ENCODE data around the gene KIFC1. TPM values are rescaled to one million over a fixed set of nuclear protein-coding genes. Genes with fewer than 3 reads are reported as not detected.
A peak's percentile ranks its signal among the peaks of the same experiment; 100 is the strongest.

The KIFC1 gene
- total RNA-seq, 2 donors from 2014 or later = 0.81 to 0.85 TPM

DNA sequence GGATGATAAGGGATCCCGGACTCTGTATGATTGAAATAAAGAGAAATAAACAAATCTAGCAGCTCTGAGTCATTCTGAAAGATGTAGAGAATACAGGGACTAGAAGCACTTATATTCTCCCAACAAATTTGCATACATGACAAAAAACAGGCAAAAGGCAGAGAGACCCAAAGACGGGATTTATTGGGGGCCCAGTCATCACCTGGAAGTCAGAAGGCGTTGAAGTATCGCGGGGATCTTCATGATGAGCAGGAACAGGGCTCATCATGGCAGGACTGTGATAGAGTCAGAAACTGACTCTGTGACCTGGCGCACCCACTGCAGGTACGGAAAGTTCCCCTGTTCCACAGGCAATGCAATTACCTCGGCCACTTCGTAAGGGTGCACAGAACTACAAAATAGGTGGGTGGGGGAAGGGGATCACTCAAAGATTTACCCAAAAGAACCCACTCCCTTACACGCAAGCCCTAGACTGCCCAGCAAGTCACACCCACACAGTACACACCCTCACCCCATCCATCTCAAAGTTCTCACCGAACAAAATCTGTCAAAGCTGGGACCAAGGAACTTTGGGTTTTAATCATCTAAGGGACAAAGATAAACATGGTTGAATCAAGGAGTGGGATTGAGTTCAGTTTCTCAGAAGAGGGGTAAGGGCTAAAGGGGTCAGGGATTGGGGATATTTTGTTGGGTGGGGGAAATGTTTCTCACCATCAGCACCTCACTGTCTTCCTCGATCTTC, 24.9 kb downstream of the KIFC1 start:
- ATAC-seq (ENCODE audit: insufficient number of reproducible peaks, low FRiP score, low read depth) (no peak), DNase-seq (ENCODE audit: low spot score) (no peak)
- Histone ChIP-seq H3K9me3 (no peaks in the 10 kb centered on the region), H3K27ac (peak overlapping the region; percentile 76 to 91), H3K36me3 (peaks cover 31% of the 10 kb centered on the region), H3K4me1 (ENCODE audit: control insufficient read depth in 1 of 2, low read depth in 2 of 2) (peaks cover 20 to 72% of the 10 kb centered on the region in 2 donors), H3K4me3 (peak overlapping the region; percentile 80), H3K27me3 (replicated peaks; ENCODE audit: insufficient read depth) (no peaks in the 10 kb centered on the region)
- TF ChIP-seq, protein P1, sequence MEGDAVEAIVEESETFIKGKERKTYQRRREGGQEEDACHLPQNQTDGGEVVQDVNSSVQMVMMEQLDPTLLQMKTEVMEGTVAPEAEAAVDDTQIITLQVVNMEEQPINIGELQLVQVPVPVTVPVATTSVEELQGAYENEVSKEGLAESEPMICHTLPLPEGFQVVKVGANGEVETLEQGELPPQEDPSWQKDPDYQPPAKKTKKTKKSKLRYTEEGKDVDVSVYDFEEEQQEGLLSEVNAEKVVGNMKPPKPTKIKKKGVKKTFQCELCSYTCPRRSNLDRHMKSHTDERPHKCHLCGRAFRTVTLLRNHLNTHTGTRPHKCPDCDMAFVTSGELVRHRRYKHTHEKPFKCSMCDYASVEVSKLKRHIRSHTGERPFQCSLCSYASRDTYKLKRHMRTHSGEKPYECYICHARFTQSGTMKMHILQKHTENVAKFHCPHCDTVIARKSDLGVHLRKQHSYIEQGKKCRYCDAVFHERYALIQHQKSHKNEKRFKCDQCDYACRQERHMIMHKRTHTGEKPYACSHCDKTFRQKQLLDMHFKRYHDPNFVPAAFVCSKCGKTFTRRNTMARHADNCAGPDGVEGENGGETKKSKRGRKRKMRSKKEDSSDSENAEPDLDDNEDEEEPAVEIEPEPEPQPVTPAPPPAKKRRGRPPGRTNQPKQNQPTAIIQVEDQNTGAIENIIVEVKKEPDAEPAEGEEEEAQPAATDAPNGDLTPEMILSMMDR (IDR thresholded peaks at IDR 0.05) = no peak

DNA sequence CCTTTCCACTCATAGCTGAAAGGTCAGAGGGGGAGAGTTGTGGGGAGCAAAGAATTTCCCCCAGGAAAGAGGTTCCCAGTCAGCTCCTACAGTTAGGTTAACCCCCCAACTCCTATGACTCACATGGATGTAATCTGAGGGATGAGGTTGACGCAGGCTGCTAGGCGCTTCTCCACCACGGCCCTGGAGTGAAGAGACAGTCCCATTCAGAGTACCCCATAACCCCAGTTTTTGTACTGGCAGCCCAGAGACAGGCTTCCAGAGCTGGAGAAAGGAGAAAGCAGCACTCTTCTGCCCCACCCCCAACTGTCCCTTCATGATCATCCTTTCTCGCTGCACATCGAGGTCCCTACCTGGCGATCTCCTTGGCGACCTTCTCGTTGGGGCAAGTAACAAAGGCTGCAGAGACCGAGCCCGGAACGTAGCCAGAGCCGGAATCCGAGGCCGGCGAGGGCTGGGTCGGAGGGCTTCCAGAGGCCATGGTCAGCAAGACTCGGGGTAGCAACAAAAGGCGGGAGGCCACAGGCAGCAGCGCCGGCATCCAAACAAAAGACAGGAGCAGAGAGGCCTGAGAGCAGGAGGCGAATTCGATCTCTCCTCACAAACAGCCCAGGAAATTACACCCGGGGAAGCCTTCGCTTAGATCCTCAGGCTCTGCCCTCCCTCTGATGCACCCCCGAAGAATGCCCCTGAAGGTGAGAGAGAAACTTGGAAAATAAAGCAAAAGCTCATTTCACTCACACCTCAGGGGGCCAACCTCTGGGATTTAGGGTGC, 25.7 kb downstream of the KIFC1 start:
- ATAC-seq (ENCODE audit: insufficient number of reproducible peaks, low FRiP score, low read depth) (no peak), DNase-seq (ENCODE audit: low spot score) (no peak)
- Histone ChIP-seq H3K27ac (peak overlapping the region; percentile 76 to 91), H3K36me3 (peaks cover 31% of the 10 kb centered on the region), H3K4me1 (ENCODE audit: control insufficient read depth in 1 of 2, low read depth in 2 of 2) (peaks cover 16 to 64% of the 10 kb centered on the region in 2 donors), H3K27me3 (replicated peaks; ENCODE audit: insufficient read depth) (no peaks in the 10 kb centered on the region), H3K9me3 (no peaks in the 10 kb centered on the region), H3K4me3 (peak overlapping the region; percentile 80)
- TF ChIP-seq, protein P1 (IDR thresholded peaks at IDR 0.05) = no peak

DNA sequence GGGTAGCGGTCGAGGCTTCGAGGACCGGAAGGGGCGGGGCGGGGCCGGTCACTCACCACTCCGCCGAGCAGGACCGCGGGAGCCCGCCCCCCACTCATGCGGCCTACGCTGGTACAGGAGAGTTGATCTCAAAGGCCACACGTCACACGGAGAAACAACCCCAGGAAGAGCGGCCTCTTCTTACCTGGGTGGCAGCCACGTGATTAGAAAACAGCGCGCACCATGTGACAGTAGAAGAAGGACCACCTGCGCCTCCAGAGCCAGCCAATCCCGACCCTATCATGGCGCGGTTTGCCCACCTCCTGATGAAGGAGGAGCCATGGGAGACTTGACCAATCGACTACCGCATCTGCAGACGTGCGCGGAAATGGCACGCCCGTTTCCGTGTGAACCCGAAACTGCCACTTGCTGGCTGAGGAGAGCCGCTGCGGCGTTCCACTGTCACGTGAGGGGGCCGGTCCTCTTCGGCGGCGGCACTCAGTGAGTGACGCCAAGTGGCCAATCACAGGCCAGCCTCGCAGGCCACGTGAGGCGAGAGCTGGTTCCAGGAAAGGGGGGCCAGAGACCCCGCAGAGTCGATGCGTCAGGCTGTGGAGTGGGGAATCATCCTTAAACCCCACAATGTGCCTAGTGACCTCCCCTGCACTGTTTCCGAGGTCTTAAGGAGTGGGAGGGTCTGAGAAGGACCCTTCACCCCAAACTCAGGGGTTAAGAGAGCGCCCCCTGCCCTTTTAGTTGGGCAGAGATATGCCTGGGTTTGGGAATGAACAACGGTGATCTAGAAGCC, 26.5 kb downstream of the KIFC1 start, which contains the start of gene CUTA:
Gene CUTA (minus strand): TSS at position 205 of the 787 bp plus-strand sequence. CDS start 107 bp downstream, at position 98.
- no peaks in the 10 kb centered on the region for H3K9me3 ChIP-seq
- peak within 1 kb of the TSS; percentile 91 to 92 for H3K27ac ChIP-seq
- ATAC-seq (ENCODE audit: insufficient number of reproducible peaks, low FRiP score, low read depth) (peak; percentile 92), DNase-seq (ENCODE audit: low spot score) (peak; percentile 94)
- TF ChIP-seq, protein P1 (IDR thresholded peaks at IDR 0.05) = no peak
- H3K27me3 ChIP-seq (replicated peaks; ENCODE audit: insufficient read depth) = no peaks in the 10 kb centered on the region
- peaks cover 23% of the 10 kb centered on the region for H3K36me3 ChIP-seq
- peaks cover 16 to 56% of the 10 kb centered on the region in 2 donors for H3K4me1 ChIP-seq (ENCODE audit: control insufficient read depth in 1 of 2, low read depth in 2 of 2)
- H3K4me3 ChIP-seq = peak within 1 kb of the TSS; percentile 80

DNA sequence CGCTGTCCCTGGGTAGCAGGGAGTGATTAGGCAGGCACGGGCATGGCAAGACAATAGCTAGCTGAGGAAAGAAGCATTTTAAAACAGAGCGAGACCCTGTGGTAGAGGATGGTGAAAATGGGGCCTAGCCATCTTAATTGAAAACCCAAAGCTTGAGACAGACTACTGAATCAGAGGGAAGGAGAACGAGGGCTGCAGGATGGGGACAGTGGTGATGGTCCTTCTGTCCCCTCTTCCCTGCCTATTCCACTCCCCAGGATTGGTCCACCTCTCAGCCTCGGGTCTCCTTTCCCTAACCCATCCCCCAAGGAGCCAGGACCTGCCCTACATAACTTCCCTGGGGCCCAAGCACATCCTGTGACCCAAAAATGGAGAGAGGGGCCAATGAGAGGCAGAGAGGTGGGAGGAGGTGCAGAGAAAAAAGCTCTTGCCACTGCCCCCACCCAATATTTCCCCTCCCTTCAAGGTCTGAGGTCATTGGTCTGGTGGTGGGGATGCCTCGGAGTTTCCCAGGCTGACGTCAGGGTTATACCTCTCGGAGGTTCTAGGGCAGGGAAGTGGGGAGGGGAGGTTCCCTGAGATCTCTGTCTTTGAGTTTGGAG, 27.2 kb downstream of the KIFC1 start:
- no peak for ATAC-seq (ENCODE audit: insufficient number of reproducible peaks, low FRiP score, low read depth)
- DNase-seq (ENCODE audit: low spot score) = no peak

More for the DNA sequence above, 27.2 kb downstream of the KIFC1 start:
- Histone ChIP-seq H3K36me3 (peaks cover 16% of the 10 kb centered on the region), H3K27ac (peak overlapping the region; percentile 91 to 92), H3K9me3 (no peaks in the 10 kb centered on the region), H3K4me3 (peak overlapping the region; percentile 70), H3K27me3 (replicated peaks; ENCODE audit: insufficient read depth) (no peaks in the 10 kb centered on the region), H3K4me1 (ENCODE audit: control insufficient read depth in 1 of 2, low read depth in 2 of 2) (peaks cover 16 to 51% of the 10 kb centered on the region in 2 donors)
- TF ChIP-seq, protein P1 (IDR thresholded peaks at IDR 0.05) = no peak

Measured in thoracic aorta (tissue), 2 donors.